Brain microvascular endothelial cell (primary cell): Measurements from ENCODE around the gene DCST2.

ENCODE experiments used
- DNase-seq: peaks from one replicate; pipeline ENCODE4 v3.0.0-alpha.2; 2020
- H3K27ac ChIP-seq: fragments of 250-450 bp; sonication (Bioruptor Pico); 2 replicates; pipeline ENCODE4 v1.5.1; 2020; ENCODE audit warnings: mild to moderate bottlenecking, moderate library complexity
- H3K27me3 ChIP-seq: fragments of 250-450 bp; sonication (Bioruptor Pico); replicated peaks from 2 replicates; pipeline ENCODE4 v1.5.1; 2020; ENCODE audit warnings: mild to moderate bottlenecking
- H3K36me3 ChIP-seq: fragments of 250-450 bp; sonication (Bioruptor Pico); replicated peaks from 2 replicates; pipeline ENCODE4 v1.5.1; 2020; ENCODE audit warnings: mild to moderate bottlenecking
- H3K4me3 ChIP-seq: 2 replicates; pipeline ENCODE4 v1.5.1; 2011; ENCODE audit warnings: low read depth, mild to moderate bottlenecking, control low read depth, low read length, moderate library complexity
- CTCF ChIP-seq: IDR thresholded peaks from 2 replicates; pipeline ENCODE4 v1.5.1; 2011; ENCODE audit warnings: low read depth, mild to moderate bottlenecking, moderate library complexity, low read length, control low read depth, inconsistent platforms; ENCODE audit errors: missing control alignments
- in situ Hi-C: cut with HindIII; loops from 2 replicates; pipeline ENCODE4 v1.10.0; 2017; ENCODE audit warnings: low sequenced_read_pairs, low pct_ligation_motif_present

Gene DCST2

GRCh38 chr1:155042789-155043188 lies 9.2 kb upstream of the DCST2 start:
- Histone ChIP-seq H3K36me3 (no peaks in the 10 kb centered on the region), H3K27ac (no peak overlapping the region), H3K4me3 (no peak overlapping the region), H3K27me3 (peaks cover 3% of the 10 kb centered on the region)
- in situ Hi-C loops, result no loop called here
- no peak for DNase-seq
- no peak for TF ChIP-seq CTCF

- TF ChIP-seq CTCF, result no peak
- H3K4me3 ChIP-seq, result no peak overlapping the region
- no peak for DNase-seq
- H3K36me3 ChIP-seq, result no peaks in the 10 kb centered on the region
- in situ Hi-C loops, result no loop called here
- H3K27ac ChIP-seq, result no peak overlapping the region
- H3K27me3 ChIP-seq, result peaks cover 3% of the 10 kb centered on the region
These were observed 6.9 kb upstream of the DCST2 start for GRCh38 chr1:155040358-155041093.

- no peak for TF ChIP-seq CTCF
- in situ Hi-C loops, result no loop called here
These were observed 5.7 kb upstream of the DCST2 start for GRCh38 chr1:155039308-155039669.

GRCh38 chr1:155038602-155039307 lies 5.2 kb upstream of the DCST2 start:
- no peak for DNase-seq
- H3K27ac ChIP-seq, result no peak overlapping the region
- peaks cover 3% of the 10 kb centered on the region for H3K27me3 ChIP-seq
- H3K4me3 ChIP-seq, result no peak overlapping the region
- in situ Hi-C loops, result no loop called here
- TF ChIP-seq CTCF, result no peak
- no peaks in the 10 kb centered on the region for H3K36me3 ChIP-seq

More at GRCh38 chr1:155039308-155039669, 5.7 kb upstream of the DCST2 start:
- Histone ChIP-seq H3K27ac (no peak overlapping the region), H3K27me3 (peaks cover 3% of the 10 kb centered on the region), H3K36me3 (no peaks in the 10 kb centered on the region), H3K4me3 (no peak overlapping the region)
- DNase-seq, result no peak

- Histone ChIP-seq H3K4me3 (no peak overlapping the region), H3K36me3 (no peaks in the 10 kb centered on the region), H3K27ac (no peak overlapping the region), H3K27me3 (peaks cover 3% of the 10 kb centered on the region)
- TF ChIP-seq CTCF, result no peak
- in situ Hi-C loops, result no loop called here
- no peak for DNase-seq
These were observed 4.4 kb upstream of the DCST2 start for GRCh38 chr1:155037851-155038441.
